Endothelial cell of umbilical vein (primary cell): Measurements from ENCODE around the gene MED25. TPM values are rescaled to one million over a fixed set of nuclear protein-coding genes. Genes with fewer than 3 reads are reported as not detected.

Experiments used
- BruUV-seq: library from RNA; stranded (reverse); fragments of 400-500 nt; replicated peaks from 2 replicates; lab custom pipeline; 2021; lab: Mats Ljungman, UMichigan
- CTCF ChIA-PET: fragments of 300-600, 350-600 bp; sonication (Branson Sonifier 250); formaldehyde crosslinking; loops from one replicate; lab custom pipeline; 2021; ENCODE audit warnings: antibody characterized with exemption, inconsistent platforms; lab: Charles Lee
- POLR2A ChIA-PET: fragments of 300-600, 350-600 bp; sonication (Branson Sonifier 250); formaldehyde crosslinking; loops from one replicate; lab custom pipeline; 2021; ENCODE audit warnings: antibody characterized with exemption, inconsistent platforms; lab: Charles Lee
- DNase-seq: peaks from one replicate; pipeline ENCODE4 v3.0.0-alpha.2; 2011; ENCODE audit warnings: low read depth, low spot score
- FAIRE-seq: peaks from 2 replicates; lab custom pipeline; 2011; peaks lifted over from hg19 to GRCh38; lab: Jason Lieb, UNC
- H2AFZ ChIP-seq: 2 replicates; pipeline ENCODE4 v1.6.0; 2012; ENCODE audit warnings: low read depth, low read length, control low read depth, inconsistent platforms
- H3K27ac ChIP-seq: 2 replicates; pipeline ENCODE4 v1.5.1; 2011; ENCODE audit warnings: low read depth, mild to moderate bottlenecking, control low read depth, low read length, moderate library complexity; ENCODE audit not compliant: insufficient read depth
- H3K27me3 ChIP-seq, 2 experiments: 2 replicates each; pipeline versions ENCODE4 v1.6.0 to v1.6.1; 2011; ENCODE audit warnings: low read length in 2 of 2, mixed read lengths in 1 of 2; ENCODE audit not compliant: control insufficient read depth in 2 of 2, insufficient read depth in 2 of 2
- H3K36me3 ChIP-seq, 2 experiments: 2 replicates in 1 of 2; 3 replicates in 1 of 2; pipeline ENCODE4 v1.5.1; 2011; ENCODE audit warnings: low read length in 2 of 2, mild to moderate bottlenecking in 1 of 2, moderate library complexity in 1 of 2; ENCODE audit not compliant: control insufficient read depth in 2 of 2, insufficient read depth in 2 of 2; ENCODE audit errors: extremely low read depth in 1 of 2
- H3K4me1 ChIP-seq: 3 replicates; pipeline ENCODE4 v1.5.1; 2011; ENCODE audit warnings: mild to moderate bottlenecking, low read length; ENCODE audit not compliant: control insufficient read depth, insufficient read depth; ENCODE audit errors: extremely low read depth
- H3K4me2 ChIP-seq: 2 replicates; pipeline ENCODE4 v1.6.1; 2011; ENCODE audit warnings: low read length, control low read depth, mixed read lengths; ENCODE audit not compliant: insufficient read depth
- H3K4me3 ChIP-seq, 3 experiments: fragments of 200-600 bp in 1 of 3; sonication (generic), shearing (Covaris generic) in 1 of 3; replicated peaks in 1 of 3; 2 replicates each; pipeline ENCODE4 v1.5.1; 2011 to 2016; ENCODE audit warnings: control low read depth in 3 of 3, low read length in 3 of 3, mild to moderate bottlenecking in 2 of 3, inconsistent platforms in 1 of 3, low read depth in 1 of 3, moderate library complexity in 1 of 3; ENCODE audit not compliant: insufficient read depth in 1 of 3
- H3K79me2 ChIP-seq: 2 replicates; pipeline ENCODE4 v1.6.0; 2012; ENCODE audit warnings: low read length, inconsistent platforms; ENCODE audit not compliant: control insufficient read depth, insufficient read depth
- H3K9ac ChIP-seq: replicated peaks from 2 replicates; pipeline ENCODE3; 2011; ENCODE audit warnings: low read length, control low read depth; ENCODE audit not compliant: insufficient read depth; ENCODE audit errors: extremely low read depth
- H3K9me1 ChIP-seq: replicated peaks from 3 replicates; pipeline ENCODE4 v1.6.0; 2011; ENCODE audit warnings: mild to moderate bottlenecking, low read length; ENCODE audit not compliant: control insufficient read depth, insufficient read depth; ENCODE audit errors: extremely low read depth
- H3K9me3 ChIP-seq: replicated peaks from 2 replicates; pipeline ENCODE4 v1.5.1; 2012; ENCODE audit warnings: low read length, inconsistent platforms; ENCODE audit not compliant: control insufficient read depth, insufficient read depth
- H4K20me1 ChIP-seq: replicated peaks from 2 replicates; pipeline ENCODE3; 2011; ENCODE audit warnings: mild to moderate bottlenecking, low read length; ENCODE audit not compliant: control insufficient read depth, insufficient read depth; ENCODE audit errors: extremely low read depth
- CTCF ChIP-seq, 2 donors: IDR thresholded peaks; 1 replicate in 1 of 2; 2 replicates in 1 of 2; pipeline ENCODE4 v1.5.1; 2011; ENCODE audit warnings: low read length in 2 of 2, mild to moderate bottlenecking in 2 of 2, moderate library complexity in 2 of 2, control low read depth in 1 of 2, inconsistent platforms in 1 of 2, low read depth in 1 of 2; ENCODE audit not compliant: insufficient read depth in 1 of 2; ENCODE audit errors: extremely low read depth in 1 of 2
- EZH2 ChIP-seq: IDR thresholded peaks from 2 replicates; pipeline ENCODE4 v1.6.1; 2012; ENCODE audit warnings: borderline replicate concordance, low read depth, mild to moderate bottlenecking, moderate library complexity, low read length, inconsistent platforms; ENCODE audit not compliant: severe bottlenecking
- FOS ChIP-seq: IDR thresholded peaks from 2 replicates; pipeline ENCODE4 v1.6.1; 2011; ENCODE audit warnings: mild to moderate bottlenecking, low read length, moderate library complexity, borderline replicate concordance; ENCODE audit not compliant: insufficient read depth
- GATA2 ChIP-seq: IDR thresholded peaks from 2 replicates; pipeline ENCODE4 v1.7.0; 2011; ENCODE audit warnings: low read depth, mild to moderate bottlenecking, moderate library complexity, mixed read lengths, low read length; ENCODE audit not compliant: insufficient read length, insufficient read depth
- JUN ChIP-seq: IDR thresholded peaks from 2 replicates; pipeline ENCODE4 v1.6.1; 2011; ENCODE audit warnings: borderline replicate concordance, low read depth; ENCODE audit not compliant: insufficient read length, insufficient read depth
- MAX ChIP-seq: IDR thresholded peaks from 2 replicates; pipeline ENCODE4 v1.6.1; 2011; ENCODE audit not compliant: insufficient read depth, insufficient read length
- MYC ChIP-seq: IDR thresholded peaks from one replicate; pipeline ENCODE4 v1.6.1; 2011; ENCODE audit warnings: mild to moderate bottlenecking, low read depth, low read length
- POLR2A ChIP-seq: IDR thresholded peaks from 2 replicates; pipeline ENCODE4 v1.6.1; 2012; ENCODE audit warnings: low read depth, mild to moderate bottlenecking, control low read depth, low read length
- POLR2AphosphoS5 ChIP-seq: IDR thresholded peaks from 2 replicates; pipeline ENCODE4 v1.6.1; 2012; ENCODE audit warnings: low read depth, mild to moderate bottlenecking, control low read depth, low read length, moderate library complexity; ENCODE audit not compliant: insufficient read depth
- dilution Hi-C: fragments of 300-500 bp; cut with MboI; formaldehyde crosslinking; loops from one replicate; pipeline ENCODE4 v1.15.0; 2019; ENCODE audit warnings: low sequenced_read_pairs; ENCODE audit not compliant: extremely low pct_ligation_motif_present
- intact Hi-C: fragments of 100-400 bp; cut with micrococcal nuclease; formaldehyde crosslinking; loops from one replicate; pipeline ENCODE4 v1.10.0; 2022
- polyA plus RNA-seq, 4 experiments: library from polyadenylated mRNA; depleted of rRNA in 3 of 4; stranded (reverse) in 3 of 4; unstranded in 1 of 4; fragments of >200 nt; gene quantifications; 2 replicates each; pipeline versions ENCODE4 v1.2.1 to v1.2.3, GENCODE V29; 2011 to 2012; ENCODE audit warnings: missing spikeins in 1 of 4
- total RNA-seq: library from RNA; stranded (reverse); gene quantifications from 2 replicates; pipeline ENCODE4 v1.2.3, GENCODE V29; 2021

MED25 gene
- total and polyA plus RNA-seq, 2 donors (not counting 3 experiments of a cell fraction or from before 2014, with no cell fraction given), result 31.7 to 62.9 TPM

GRCh38 chr19:49775742-49776370 is 42.2 kb upstream of the MED25 start:
- Histone ChIP-seq H4K20me1 (no peaks in the 10 kb centered on the region), H3K27ac (no peak overlapping the region), H3K4me2 (no peak overlapping the region), H3K79me2 (peaks cover 17% of the 10 kb centered on the region), H2AFZ (no peak overlapping the region), H3K9me3 (no peaks in the 10 kb centered on the region), H3K27me3 (no peaks in the 10 kb centered on the region), H3K36me3 (peaks cover 0 to 6% of the 10 kb centered on the region in 2 experiments), H3K4me1 (no peaks in the 10 kb centered on the region), H3K4me3 (no peak overlapping the region), H3K9ac (no peak overlapping the region), H3K9me1 (no peaks in the 10 kb centered on the region)
- no TSS peak for BruUV-seq
- FAIRE-seq, result no peak
- ChIA-PET CTCF (no interaction called here), POLR2A (no interaction called here)
- DNase-seq, result no peak
- intact Hi-C loops (no loop called here), dilution Hi-C loops (no loop called here)
- TF ChIP-seq MYC (no peak), EZH2 (no peak), FOS (no peak), CTCF (IDR thresholded peaks at IDR 0.05; ENCODE audit: extremely low read depth in 1 of 2, insufficient read depth in 1 of 2, low read depth in 1 of 2, low read length in 2 of 2) (no peak), MAX (no peak), GATA2 (no peak), POLR2A (no peak), JUN (no peak), POLR2AphosphoS5 (no peak)
